HEK293 (cell line): Measurements from ENCODE around the gene APLP1.

Experiments
- ZNF2 ChIP-seq: fragments of 450-650 bp; formaldehyde crosslinking; IDR thresholded peaks from 2 replicates; pipeline ENCODE4 v1.5.1; 2016; ENCODE audit warnings: missing biosample characterization, missing genetic modification characterization
- ZNF366 ChIP-seq: fragments of 450-650 bp; formaldehyde crosslinking; conservative IDR thresholded peaks from 2 replicates; pipeline ENCODE4 v1.5.1; 2016; ENCODE audit warnings: missing biosample characterization, missing genetic modification characterization
- ZNF768 ChIP-seq: fragments of 450-650 bp; formaldehyde crosslinking; IDR thresholded peaks from 2 replicates; pipeline ENCODE4 v1.5.1; 2018; ENCODE audit warnings: missing biosample characterization, mild to moderate bottlenecking, missing genetic modification characterization
- TF ChIP-seq, protein P1 (sequence below): fragments of 450-650 bp; formaldehyde crosslinking; IDR thresholded peaks from 2 replicates; pipeline ENCODE4 v1.5.1; 2016; ENCODE audit warnings: missing biosample characterization, missing genetic modification characterization

DNA sequence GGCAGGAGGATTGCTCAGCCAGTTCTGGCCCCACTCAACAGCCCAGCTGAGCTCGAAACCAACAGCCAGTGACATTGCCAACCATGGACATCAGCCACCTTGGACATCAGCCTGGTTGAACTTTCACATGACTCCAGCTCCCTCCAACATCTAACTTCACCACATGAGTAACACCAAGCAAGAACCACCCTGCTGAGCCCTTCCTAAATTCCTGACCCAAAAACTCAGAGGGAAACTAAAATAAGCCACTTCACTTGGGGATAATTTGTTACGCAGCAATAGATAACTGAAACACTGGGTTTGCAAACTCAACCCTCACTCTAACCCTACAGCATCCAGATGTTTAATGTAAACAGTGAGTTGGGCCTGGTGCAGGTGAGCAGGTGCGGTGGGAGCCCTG is 57.1 kb downstream of the APLP1 start:
- TF ChIP-seq ZNF366 (tag by site-specific recombination) = no peak
- TF ChIP-seq, protein P1, sequence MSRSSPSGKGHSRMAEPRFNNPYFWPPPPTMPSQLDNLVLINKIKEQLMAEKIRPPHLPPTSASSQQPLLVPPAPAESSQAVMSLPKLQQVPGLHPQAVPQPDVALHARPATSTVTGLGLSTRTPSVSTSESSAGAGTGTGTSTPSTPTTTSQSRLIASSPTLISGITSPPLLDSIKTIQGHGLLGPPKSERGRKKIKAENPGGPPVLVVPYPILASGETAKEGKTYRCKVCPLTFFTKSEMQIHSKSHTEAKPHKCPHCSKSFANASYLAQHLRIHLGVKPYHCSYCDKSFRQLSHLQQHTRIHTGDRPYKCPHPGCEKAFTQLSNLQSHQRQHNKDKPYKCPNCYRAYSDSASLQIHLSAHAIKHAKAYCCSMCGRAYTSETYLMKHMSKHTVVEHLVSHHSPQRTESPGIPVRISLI (tag by site-specific recombination) = no peak
- TF ChIP-seq ZNF2 = no peak
- no peak for TF ChIP-seq ZNF768 (tag by site-specific recombination)
